Tibial nerve (tissue), 4 donors: ENCODE results near the gene HIP1. TPM values are rescaled to one million over a fixed set of nuclear protein-coding genes. Genes with fewer than 3 reads are reported as not detected.
"Not testable (repeated sequence)": the region's sequence is repeated elsewhere in the genome, so short reads cannot be mapped to it uniquely, and the experiment has no call there.

Experiments used
- DNase-seq, 2 donors: peaks; one replicate each; pipeline ENCODE4 v3.0.0-alpha.2; 2019; ENCODE audit warnings: low spot score in 2 of 2
- H3K27ac ChIP-seq, 4 donors: fragments of 200-600 bp; sonication (generic) in 3 of 4; one replicate each; pipeline ENCODE4 v1.5.1; 2017 to 2019; ENCODE audit warnings: mild to moderate bottlenecking in 1 of 4
- H3K27me3 ChIP-seq, 2 donors: fragments of 200-600 bp; sonication (generic) in 1 of 2; one replicate each; pipeline versions ENCODE4 v1.5.1 to v1.6.0; 2017 to 2019
- H3K36me3 ChIP-seq, 3 donors: fragments of 200-600 bp; sonication (generic); one replicate each; pipeline ENCODE4 v1.5.1; 2018 to 2019
- H3K4me1 ChIP-seq, 4 donors: fragments of 200-600 bp; sonication (generic) in 3 of 4; one replicate each; pipeline ENCODE4 v1.5.1; 2017 to 2019
- H3K4me3 ChIP-seq, 4 donors: fragments of 200-600 bp; sonication (generic) in 3 of 4; one replicate each; pipeline ENCODE4 v1.5.1; 2017 to 2019; ENCODE audit warnings: mild to moderate bottlenecking in 1 of 4, moderate library complexity in 1 of 4
- H3K9me3 ChIP-seq, 4 donors: fragments of 200-600 bp; sonication (generic) in 3 of 4; one replicate each; pipeline ENCODE4 v1.5.1; 2017 to 2019
- CTCF ChIP-seq, 5 experiments: fragments of 200-600 bp in 3 of 5; fragments of 450-650 bp in 2 of 5; sonication (generic) in 3 of 5; IDR thresholded peaks; one replicate each; pipeline ENCODE4 v1.5.1; 2016 to 2019; ENCODE audit warnings: antibody characterized with exemption in 5 of 5, mild to moderate bottlenecking in 3 of 5, moderate library complexity in 2 of 5
- EP300 ChIP-seq, 2 donors: sonication (generic); formaldehyde crosslinking; IDR thresholded peaks; one replicate each; pipeline ENCODE4 v1.6.1; 2017; ENCODE audit warnings: antibody characterized with exemption in 2 of 2, mild to moderate bottlenecking in 1 of 2
- POLR2A ChIP-seq, 2 donors: fragments of 450-650 bp; IDR thresholded peaks; one replicate each; pipeline ENCODE4 v1.6.1; 2017; ENCODE audit warnings: antibody characterized with exemption in 2 of 2, mild to moderate bottlenecking in 2 of 2, moderate library complexity in 2 of 2
- WGBS, 2 donors: methylation state at CpG; one replicate each; pipeline ENCODE4 v1.1.5; 2018; 5-methylcytosine and 5-hydroxymethylcytosine counted together
- total RNA-seq, 4 donors: library from RNA; depleted of rRNA; stranded (reverse); fragments of >200 nt; gene quantifications; one replicate each; pipeline ENCODE4 v1.1.0, GENCODE V29; 2016

HIP1 gene
- 10 to 100 TPM; 43.2 to 59.7 (median 49.8) TPM for total RNA-seq

DNA sequence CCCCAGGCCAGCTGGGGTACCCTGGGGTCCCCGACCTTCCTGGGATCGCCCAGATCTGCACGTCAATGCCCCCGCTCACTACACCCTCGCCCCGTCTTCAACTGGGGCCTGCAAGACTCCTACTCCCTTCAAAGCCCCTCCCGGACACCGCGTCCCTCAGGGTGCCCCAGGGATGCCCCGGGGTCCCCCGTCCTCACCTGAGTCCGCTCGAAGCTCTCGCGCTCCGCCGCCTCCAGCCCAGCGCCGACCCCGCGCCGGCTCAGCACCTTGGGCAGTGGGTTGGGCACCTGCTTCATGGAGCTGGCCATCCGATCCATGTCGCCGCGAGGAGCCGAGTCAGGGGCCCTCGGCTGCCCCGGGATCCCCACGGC, at the start of gene HIP1:
Gene HIP1 (minus strand): TSS at position 338 of the 371 bp plus-strand sequence. CDS start 21 bp downstream, at position 317.
- no peak for DNase-seq
- Histone ChIP-seq H3K36me3 (peaks cover 0 to 2% (median 0%) of the 10 kb centered on the region in 3 donors), H3K27ac (peak within 1 kb of the TSS; percentile 85 to 95 (median 91)), H3K27me3 (no peaks in the 10 kb centered on the region), H3K4me1 (peaks cover 0 to 53% (median 4%) of the 10 kb centered on the region in 4 donors), H3K9me3 (no peaks in the 10 kb centered on the region), H3K4me3 (peak within 1 kb of the TSS; percentile 90 to 99 (median 96))
- 1% methylated on average over 21 to 30 of the region's 30 CpGs for WGBS, 2 donors
- peak in 1 of 2 donors; percentile 30 for TF ChIP-seq POLR2A (IDR thresholded peaks at IDR 0.05)
- TF ChIP-seq CTCF (IDR thresholded peaks at IDR 0.05): no peak
- TF ChIP-seq EP300 (IDR thresholded peaks at IDR 0.05): peak in 1 of 2 donors; percentile 47

DNA sequence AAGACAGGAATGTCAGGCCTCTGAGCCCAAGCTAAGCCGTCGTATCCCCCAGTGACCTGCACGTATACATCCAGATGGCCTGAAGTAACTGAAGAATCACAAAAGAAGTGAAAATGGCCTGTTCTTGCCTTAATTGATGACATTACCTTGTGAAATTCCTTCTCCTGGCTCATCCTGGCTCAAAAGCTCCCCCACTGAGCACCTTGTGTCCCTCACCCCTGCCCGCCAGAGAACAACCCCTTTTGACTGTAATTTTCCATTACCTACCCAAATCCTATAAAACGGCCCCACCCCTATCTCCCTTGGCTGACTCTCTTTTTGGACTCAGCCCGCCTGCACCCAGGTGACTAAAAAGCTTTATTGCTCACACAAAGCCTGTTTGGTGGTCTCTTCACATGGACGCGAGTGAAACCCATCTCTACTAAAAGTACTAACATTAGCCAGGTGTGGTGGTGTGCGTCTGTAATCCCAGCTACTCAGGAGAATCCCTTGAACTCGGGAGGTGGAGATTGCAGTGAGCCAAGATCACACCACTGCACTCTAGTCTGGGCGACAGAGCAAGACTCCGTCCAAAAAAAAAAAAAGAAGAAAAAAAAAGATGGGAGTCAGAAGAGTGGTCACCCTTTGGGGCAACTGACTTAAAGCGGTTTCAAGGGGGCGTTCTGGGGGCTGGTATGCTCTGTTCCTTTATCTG, 49.6 kb upstream of the HIP1 start:
- not testable (repeated sequence) for H3K36me3 ChIP-seq, DNase-seq, H3K27me3 ChIP-seq, H3K4me3 ChIP-seq, H3K9me3 ChIP-seq, H3K27ac ChIP-seq
- H3K4me1 ChIP-seq: peaks cover 0 to 11% (median 0%) of the 10 kb centered on the region in 4 donors
- WGBS, 2 donors: 61 to 64% methylated on average over 14 of the region's 14 CpGs

DNA sequence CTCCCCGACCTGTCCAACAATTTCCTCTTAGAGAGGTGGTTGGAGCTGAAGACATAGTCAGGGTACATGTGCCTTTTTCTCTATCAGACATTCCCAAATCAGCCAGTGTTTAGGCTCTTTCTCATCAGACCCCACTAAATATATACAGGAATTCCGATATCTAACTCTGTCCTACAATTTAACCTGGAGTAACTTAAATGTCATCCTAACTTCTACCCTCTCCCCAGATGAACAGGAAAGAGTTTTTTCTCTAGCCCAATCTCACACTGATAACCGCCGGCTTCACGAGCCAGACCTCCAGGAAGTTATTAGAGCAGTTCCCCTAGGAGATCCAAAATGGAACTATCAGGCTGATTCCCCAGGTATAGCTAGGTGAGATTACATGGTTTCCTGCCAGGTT, 44.3 kb upstream of the HIP1 start:
- H3K27me3 ChIP-seq, H3K4me3 ChIP-seq, H3K27ac ChIP-seq, H3K4me1 ChIP-seq, H3K36me3 ChIP-seq, H3K9me3 ChIP-seq, DNase-seq: not testable (repeated sequence)
- 91 to 93% methylated on average over 5 of the region's 5 CpGs for WGBS, 2 donors

- not testable (repeated sequence) for H3K9me3 ChIP-seq, DNase-seq, H3K27me3 ChIP-seq, H3K4me3 ChIP-seq, H3K4me1 ChIP-seq, H3K27ac ChIP-seq, H3K36me3 ChIP-seq
- WGBS, 2 donors: 69 to 70% methylated on average over 14 of the region's 14 CpGs
These were observed 42.0 kb upstream of the HIP1 start for GRCh38 chr7:75780647-75781273.

GRCh38 chr7:75779516-75779915, 40.8 kb upstream of the HIP1 start:
- H3K36me3 ChIP-seq, H3K9me3 ChIP-seq, DNase-seq, H3K4me3 ChIP-seq, H3K27ac ChIP-seq, H3K27me3 ChIP-seq, H3K4me1 ChIP-seq: not testable (repeated sequence)
- 65 to 68% methylated on average over 11 of the region's 11 CpGs for WGBS, 2 donors

- not testable (repeated sequence) for DNase-seq, H3K4me1 ChIP-seq, H3K4me3 ChIP-seq, H3K27ac ChIP-seq, H3K27me3 ChIP-seq, H3K9me3 ChIP-seq, H3K36me3 ChIP-seq
- 61 to 66% methylated on average over 11 of the region's 11 CpGs for WGBS, 2 donors
These were observed 40.3 kb upstream of the HIP1 start for GRCh38 chr7:75779035-75779434.

GRCh38 chr7:75776295-75776971, 37.7 kb upstream of the HIP1 start:
- DNase-seq: no peak
- TF ChIP-seq EP300 (IDR thresholded peaks at IDR 0.05) (no peak), POLR2A (IDR thresholded peaks at IDR 0.05) (no peak), CTCF (IDR thresholded peaks at IDR 0.05) (no peak)
- no peak overlapping the region for H3K27ac ChIP-seq
- H3K4me1 ChIP-seq: peaks cover 0 to 19% (median 0%) of the 10 kb centered on the region in 4 donors
- H3K27me3 ChIP-seq: no peaks in the 10 kb centered on the region
- no peaks in the 10 kb centered on the region for H3K9me3 ChIP-seq
- WGBS, 2 donors: 67 to 75% methylated on average over 12 of the region's 12 CpGs
- H3K36me3 ChIP-seq: no peaks in the 10 kb centered on the region
- H3K4me3 ChIP-seq: no peak overlapping the region

DNA sequence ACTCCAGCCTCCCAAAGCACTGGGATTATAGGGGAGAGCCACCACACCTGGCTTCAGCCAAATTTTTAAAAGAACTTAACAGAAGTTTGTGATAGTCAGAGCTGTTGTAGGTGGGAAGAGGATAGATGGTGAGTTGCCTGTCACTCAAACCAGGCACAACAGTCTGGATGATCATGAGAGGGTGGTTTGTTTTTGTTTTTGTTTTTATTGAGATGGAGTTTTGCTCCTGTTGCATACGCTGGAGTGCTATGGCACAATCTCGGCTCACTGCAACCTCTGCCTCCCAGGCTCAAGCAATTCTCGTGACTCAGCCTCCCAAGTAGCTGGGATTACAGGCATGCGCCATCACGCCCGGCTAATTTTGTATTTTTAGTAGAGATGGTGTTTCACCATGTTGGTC, 35.2 kb upstream of the HIP1 start:
- not testable (repeated sequence) for H3K27me3 ChIP-seq, H3K36me3 ChIP-seq, H3K9me3 ChIP-seq, H3K27ac ChIP-seq, DNase-seq, H3K4me3 ChIP-seq
- 87 to 88% methylated on average over 6 of the region's 6 CpGs for WGBS, 2 donors
- peaks cover 0 to 22% (median 0%) of the 10 kb centered on the region in 4 donors for H3K4me1 ChIP-seq
